Suprapubic skin (tissue), 3 donors: ENCODE results near the gene STAG1.

Experiments
- POLR2AphosphoS5 ChIP-seq, 3 donors: sonication (generic); formaldehyde crosslinking; IDR thresholded peaks; one replicate each; pipeline ENCODE4 v1.6.1; 2017; ENCODE audit warnings: antibody characterized with exemption in 3 of 3
- TF ChIP-seq, protein P1 (sequence below), 2 donors: fragments of 200-600 bp in 1 of 2; fragments of 450-650 bp in 1 of 2; sonication (generic) in 1 of 2; IDR thresholded peaks; one replicate each; pipeline ENCODE4 v1.5.1; 2016 to 2019; ENCODE audit warnings: antibody characterized with exemption in 2 of 2, mild to moderate bottlenecking in 1 of 2, moderate library complexity in 1 of 2

DNA sequence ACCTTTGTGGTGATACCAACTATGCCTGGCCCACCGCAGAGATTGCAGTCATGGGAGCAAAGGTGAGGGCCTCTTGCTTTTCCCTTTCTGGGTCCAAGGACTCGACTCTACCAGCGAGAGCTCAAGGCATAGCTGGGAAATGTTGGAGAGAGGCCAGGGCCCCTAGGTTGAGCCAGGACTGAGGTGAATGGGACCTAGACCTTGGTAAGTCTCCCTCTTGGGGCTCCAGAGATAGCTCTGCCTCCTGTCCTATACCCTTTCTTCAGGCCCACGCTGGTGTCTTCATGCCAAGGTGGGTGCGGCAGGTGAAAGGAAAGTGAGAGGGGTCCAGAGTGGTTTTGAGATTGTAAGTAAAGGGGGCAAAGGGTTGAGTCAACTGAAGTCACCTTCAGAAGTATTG is 424.5 kb downstream of the STAG1 start:
- TF ChIP-seq, protein P1, sequence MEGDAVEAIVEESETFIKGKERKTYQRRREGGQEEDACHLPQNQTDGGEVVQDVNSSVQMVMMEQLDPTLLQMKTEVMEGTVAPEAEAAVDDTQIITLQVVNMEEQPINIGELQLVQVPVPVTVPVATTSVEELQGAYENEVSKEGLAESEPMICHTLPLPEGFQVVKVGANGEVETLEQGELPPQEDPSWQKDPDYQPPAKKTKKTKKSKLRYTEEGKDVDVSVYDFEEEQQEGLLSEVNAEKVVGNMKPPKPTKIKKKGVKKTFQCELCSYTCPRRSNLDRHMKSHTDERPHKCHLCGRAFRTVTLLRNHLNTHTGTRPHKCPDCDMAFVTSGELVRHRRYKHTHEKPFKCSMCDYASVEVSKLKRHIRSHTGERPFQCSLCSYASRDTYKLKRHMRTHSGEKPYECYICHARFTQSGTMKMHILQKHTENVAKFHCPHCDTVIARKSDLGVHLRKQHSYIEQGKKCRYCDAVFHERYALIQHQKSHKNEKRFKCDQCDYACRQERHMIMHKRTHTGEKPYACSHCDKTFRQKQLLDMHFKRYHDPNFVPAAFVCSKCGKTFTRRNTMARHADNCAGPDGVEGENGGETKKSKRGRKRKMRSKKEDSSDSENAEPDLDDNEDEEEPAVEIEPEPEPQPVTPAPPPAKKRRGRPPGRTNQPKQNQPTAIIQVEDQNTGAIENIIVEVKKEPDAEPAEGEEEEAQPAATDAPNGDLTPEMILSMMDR (IDR thresholded peaks at IDR 0.05) = no peak
- TF ChIP-seq POLR2AphosphoS5 (IDR thresholded peaks at IDR 0.05) = no peak
